GM12872 (cell line): ENCODE measurements around the gene SEMA4A.

Experiments used
- TF ChIP-seq, protein P1 (sequence below): IDR thresholded peaks from 3 replicates; pipeline ENCODE4 v1.5.1; 2011; ENCODE audit warnings: low read depth, mild to moderate bottlenecking, low read length, moderate library complexity; ENCODE audit not compliant: insufficient read depth

SEMA4A gene

DNA sequence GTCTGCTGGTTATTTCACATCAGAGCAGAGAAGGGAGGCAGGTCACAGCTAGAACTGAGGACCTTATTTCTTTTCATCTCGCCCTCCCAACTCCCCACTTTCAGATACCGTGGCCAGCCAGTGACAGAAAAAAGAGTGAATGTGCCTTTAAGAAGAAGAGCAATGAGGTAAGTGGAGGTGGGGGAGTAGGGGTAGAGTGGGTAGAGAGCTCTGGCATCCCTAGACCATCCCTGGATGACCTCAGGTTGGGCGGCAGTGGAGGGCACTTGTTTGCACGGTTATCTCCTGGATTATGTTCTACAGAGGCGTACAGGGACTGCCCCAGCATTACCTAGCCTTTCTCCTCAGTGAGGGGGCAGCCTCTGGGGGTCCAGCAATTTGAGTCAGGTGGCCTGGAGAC is 4.6 kb downstream of the SEMA4A start:
- TF ChIP-seq, protein P1, sequence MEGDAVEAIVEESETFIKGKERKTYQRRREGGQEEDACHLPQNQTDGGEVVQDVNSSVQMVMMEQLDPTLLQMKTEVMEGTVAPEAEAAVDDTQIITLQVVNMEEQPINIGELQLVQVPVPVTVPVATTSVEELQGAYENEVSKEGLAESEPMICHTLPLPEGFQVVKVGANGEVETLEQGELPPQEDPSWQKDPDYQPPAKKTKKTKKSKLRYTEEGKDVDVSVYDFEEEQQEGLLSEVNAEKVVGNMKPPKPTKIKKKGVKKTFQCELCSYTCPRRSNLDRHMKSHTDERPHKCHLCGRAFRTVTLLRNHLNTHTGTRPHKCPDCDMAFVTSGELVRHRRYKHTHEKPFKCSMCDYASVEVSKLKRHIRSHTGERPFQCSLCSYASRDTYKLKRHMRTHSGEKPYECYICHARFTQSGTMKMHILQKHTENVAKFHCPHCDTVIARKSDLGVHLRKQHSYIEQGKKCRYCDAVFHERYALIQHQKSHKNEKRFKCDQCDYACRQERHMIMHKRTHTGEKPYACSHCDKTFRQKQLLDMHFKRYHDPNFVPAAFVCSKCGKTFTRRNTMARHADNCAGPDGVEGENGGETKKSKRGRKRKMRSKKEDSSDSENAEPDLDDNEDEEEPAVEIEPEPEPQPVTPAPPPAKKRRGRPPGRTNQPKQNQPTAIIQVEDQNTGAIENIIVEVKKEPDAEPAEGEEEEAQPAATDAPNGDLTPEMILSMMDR, result no peak

DNA sequence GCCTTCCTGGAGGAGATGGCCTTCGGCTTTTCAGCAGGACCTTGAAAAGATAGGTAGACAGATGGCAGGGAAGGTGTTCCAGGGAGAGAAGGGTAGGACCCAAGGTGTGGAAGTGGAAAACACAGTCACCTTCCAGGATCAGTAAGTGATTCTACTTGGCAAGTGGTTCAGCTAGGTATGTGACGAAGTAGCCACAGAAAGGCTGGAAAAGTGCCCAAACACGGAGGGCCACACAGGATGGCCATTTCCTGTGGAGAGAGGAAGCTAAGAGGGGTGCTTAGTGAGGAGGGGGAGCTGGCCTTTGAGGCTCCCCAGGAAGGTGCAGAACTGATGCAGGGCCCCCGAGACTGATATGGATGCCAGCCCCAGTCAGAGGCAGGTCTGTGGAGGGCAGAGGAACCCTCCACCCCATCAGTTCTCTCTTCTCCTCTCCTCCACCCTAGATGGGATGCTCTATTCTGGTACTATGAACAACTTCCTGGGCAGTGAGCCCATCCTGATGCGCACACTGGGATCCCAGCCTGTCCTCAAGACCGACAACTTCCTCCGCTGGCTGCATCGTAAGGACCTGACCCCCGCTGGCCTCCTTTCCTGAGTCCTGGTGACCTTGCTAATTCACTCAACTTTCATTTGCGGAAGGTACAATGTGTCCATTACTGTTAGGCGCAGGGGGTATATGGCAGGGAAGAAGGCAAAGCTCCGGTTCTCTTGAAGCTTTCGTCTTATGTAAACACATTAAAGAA is 6.8 kb downstream of the SEMA4A start:
- TF ChIP-seq, protein P1, result no peak

DNA sequence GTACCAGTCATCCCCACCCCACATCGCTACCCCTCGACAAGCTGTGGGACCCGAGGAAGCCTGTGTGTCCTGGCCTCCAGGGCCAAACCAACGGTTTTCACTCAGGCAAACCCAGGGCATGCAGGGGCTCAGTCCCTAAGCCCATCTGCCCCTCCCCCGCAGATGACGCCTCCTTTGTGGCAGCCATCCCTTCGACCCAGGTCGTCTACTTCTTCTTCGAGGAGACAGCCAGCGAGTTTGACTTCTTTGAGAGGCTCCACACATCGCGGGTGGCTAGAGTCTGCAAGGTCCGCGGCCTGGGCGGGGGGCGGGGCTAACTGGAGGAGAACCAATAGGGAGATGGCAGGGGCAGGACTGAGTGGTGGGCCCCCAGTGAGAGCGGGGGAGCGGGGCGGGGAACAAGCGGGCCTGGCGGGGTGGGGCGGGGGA is 7.4 kb downstream of the SEMA4A start:
- TF ChIP-seq, protein P1, result no peak

DNA sequence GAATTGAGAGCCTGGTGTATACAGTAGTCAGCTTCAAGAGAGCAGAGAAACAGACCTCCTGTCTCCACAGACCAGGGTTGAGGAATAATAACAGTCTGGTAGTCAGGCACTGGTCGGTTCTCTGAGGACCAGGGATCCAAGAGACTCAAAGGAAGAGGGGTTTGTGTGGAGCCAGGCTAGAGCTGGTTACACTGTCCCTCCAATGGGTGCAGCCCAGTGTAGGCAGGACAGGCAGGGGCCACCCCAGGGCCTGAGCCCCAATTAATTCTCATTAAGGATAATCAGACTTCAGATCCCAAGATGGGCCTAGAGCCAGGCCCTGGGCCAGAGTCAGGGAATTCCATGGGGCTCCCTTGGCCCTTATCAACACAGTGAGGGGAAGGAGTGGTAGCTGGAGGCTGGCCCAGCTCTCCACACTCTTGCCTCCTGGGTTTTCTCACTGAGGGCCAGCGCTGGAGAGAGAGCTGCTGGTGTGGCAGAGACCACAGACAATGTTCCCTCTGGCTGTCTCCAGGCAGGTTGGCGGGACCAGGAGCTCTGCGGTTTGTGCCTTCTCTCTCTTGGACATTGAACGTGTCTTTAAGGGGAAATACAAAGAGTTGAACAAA is 9.1 kb downstream of the SEMA4A start:
- TF ChIP-seq, protein P1, result no peak

DNA sequence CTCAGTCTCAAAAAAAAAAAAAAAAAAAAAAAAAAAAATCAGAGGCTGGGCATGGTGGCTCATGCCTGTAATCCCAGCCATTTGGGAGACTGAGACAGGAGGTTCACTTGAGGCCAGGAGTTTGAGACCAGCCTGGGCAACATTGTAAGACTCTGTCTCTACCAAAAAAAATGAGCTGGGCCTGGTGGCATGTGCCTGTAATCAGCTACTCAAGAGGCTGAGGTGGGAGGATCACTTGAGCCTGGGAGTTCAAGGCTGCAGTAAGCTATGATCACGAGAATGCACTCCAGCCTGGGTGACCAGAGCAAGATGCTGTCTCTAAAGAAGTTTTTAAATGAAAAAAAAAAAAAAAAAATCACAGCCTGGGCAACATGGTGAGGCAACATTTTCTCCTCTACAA is 10.3 kb downstream of the SEMA4A start:
- TF ChIP-seq, protein P1, result no peak

DNA sequence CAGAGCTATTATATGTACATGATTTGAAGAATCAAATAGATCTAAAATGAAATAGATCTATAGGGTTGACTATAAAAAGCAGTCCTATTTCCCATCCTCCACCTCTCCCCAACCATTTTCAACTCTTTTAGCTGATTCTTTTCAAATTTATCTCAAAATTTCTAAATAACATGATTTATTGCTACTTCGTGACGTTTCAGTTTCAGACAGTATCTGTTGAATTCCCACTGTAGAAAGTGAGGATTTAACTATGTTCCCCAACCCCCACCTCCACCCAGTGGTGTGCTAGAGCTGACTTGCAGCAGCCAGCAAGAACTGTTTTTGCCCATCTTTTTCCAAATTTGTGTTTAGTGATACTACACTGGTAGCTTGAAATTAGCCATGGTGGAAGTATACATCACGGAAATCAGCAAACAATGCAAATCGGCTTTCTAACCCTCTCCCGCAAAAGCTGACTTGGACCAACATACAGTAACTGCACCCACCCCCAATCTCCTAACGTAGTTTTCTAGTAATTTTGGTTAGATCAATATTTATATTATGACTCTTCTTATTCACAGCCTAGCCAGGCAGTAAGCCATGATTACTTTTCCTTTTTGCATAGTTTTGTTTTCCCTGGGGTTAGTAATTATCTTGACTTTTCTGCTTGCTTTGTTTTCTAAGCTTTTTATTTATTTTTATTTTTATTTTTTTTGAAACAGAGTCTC is 10.9 kb downstream of the SEMA4A start:
- TF ChIP-seq, protein P1, result no peak

DNA sequence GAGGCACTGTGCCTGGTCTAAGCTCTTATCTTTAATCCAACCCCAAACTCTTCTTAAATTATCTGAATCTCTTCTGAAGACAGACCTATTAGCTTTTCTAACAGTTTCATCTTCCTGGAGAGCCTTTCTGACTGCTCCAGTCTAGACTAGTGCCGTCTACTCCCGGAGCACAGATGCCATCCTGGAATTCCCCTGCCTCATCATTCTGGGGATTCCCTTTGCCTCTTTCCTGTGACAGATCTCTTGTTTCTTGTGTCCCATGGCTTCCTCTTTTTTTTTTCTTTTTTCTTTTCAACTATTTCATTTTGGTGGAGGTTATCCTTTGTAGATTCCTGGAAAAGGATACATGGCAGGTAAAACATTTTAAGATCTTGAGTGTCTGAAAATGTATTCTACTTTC is 11.7 kb downstream of the SEMA4A start:
- TF ChIP-seq, protein P1, result no peak
